GM19023 (cell line): Measurements from ENCODE around the gene GATAD2B.
"Not testable (repeated sequence)": the region's sequence is repeated elsewhere in the genome, so short reads cannot be mapped to it uniquely, and the experiment has no call there.

Experiments used
- ATAC-seq: cut with Tn5 transposase; IDR thresholded peaks from one replicate; pipeline ENCODE4 v1.9.1; 2021; ENCODE audit warnings: mild to moderate bottlenecking, moderate library complexity; ENCODE audit not compliant: unreplicated experiment

Gene GATAD2B

DNA sequence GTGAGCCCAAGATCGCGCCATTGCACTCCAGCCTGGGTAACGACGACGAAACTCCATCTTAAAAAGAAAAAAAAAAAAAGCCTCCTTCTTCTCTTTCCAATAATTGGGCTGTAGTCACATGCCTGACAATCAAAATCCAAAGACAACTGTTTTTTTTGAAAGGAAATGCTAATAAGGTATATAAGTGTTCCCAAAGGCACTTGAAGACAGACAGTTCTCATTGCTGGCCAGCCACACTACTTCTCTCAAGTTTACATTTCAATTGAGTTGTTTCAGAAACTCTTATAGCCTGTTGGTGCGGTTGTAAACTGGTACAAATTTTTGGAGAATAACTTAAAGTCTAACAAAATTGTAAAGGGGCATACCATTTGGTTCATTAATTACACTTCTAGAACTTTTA, 23.3 kb downstream of the GATAD2B start:
- ATAC-seq = no peak

DNA sequence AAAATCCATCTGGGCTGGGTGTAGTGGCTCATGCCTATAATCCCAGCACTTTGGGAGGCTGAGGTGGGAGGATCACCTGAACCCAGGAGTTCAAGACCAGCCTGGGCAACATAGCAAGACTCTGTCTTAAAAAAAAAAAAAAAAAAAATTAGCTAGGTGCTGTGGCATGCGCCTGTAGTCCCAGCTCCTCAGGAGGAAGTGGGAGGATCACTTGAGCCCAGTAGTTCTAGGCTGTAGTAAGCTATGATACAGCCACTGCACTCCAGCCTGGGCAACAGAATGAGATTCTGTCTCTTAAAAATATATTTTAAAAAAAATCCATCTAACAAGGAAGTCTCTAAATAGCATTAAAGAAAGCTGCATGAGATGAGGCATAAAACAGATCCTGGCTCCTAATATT, 26.9 kb downstream of the GATAD2B start:
- ATAC-seq = not testable (repeated sequence)

DNA sequence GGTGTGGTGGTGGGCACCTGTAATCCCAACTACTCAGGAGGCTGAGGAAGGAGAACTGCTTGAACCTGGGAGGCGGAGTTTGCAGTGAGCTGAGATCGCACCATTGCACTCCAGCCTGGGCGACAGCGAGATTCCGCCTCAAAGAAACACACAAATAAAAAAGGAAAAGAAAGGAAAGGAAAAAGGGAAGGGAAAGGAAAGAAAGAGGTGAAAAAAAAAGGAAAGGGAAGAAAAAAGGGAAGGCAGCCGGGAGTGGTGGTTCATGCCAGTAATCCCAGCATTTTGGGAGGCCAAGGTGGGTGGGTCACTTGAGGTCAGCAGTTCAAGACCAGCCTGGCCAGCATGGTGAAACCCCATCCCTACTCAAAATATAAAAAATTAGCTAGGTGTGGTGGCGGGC, 31.7 kb downstream of the GATAD2B start:
- ATAC-seq = not testable (repeated sequence)

DNA sequence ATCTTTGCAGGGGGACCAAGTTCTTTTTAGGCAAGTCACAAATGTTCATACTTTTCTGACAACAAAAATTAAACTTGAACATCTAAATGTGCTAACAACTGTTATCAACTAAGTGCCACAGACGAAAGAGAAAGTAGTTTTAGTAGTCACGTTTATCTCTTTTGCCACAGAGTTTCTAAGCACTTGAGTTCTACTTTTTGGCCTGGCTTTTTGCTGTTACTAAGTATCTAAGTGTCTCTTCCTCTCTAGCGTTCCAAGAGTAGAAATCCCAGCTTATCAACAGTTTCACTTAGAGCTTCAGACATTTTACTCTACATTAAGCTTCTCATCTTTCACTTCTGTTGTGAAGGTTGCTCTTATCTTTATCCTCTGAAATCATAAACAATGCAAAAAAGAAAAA, 34.2 kb downstream of the GATAD2B start:
- no peak for ATAC-seq

DNA sequence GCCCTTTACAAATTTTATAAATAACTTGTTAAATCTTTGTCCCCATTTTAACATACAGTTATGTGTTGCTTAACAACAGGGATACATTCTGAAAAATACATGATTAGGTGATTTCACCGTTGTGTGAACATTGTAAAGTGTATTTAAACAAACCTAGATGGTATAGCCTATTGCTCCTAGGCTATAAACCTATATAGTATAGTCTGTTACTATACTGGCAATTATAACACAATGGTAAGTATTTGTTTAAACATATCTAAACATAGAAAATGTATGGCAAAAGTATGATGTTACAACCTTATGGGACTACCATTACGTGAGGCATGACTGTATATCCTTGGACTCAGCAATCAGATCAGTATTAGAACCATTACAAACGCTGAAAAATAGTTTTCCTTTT, 36.6 kb downstream of the GATAD2B start:
- no peak for ATAC-seq

DNA sequence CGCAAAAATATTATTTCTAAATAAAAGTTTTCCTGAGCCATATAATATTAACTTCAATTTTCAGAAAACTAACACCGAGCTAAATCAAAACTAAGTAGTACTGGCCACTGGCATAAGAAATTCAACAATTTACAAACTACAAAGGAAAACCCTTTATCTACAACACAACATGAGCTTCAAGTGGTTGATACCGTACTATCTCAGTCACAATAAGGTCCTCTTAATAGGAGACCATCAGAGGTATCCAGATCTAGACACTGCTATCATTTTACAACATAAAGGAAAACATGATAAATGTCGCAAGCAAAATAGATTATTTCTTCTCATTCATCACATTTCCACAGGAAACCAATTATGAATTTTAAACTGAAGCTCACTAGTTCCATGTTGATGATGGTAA, 39.5 kb downstream of the GATAD2B start:
- ATAC-seq = no peak

DNA sequence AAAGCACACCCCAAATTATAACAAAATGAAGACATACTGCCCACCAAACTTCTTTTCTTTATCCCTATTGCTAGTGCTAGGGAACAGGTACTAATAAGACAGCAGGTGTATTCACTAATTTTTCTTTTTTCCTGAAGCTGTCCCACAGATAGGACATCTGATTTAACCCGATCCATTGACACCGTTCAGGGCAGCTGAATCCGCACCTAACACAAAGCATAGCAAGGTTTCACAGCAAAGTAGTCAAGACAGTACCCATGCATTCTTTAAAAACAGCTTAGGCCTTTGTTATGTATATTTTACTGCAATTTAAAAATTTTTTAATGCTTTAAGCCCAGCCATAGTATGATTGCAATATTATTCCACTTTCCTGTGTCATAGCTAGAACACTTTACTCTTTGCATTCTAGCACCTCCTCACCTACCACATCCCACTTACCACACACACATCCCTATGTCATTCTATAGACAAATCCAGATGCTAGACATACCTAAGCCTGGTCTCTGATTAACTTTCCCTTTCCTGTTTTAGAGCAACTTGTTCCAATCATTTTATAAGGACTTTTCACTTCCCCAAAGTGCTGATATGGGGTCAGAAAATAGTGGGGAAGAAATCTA, 40.4 kb downstream of the GATAD2B start:
- ATAC-seq = no peak

DNA sequence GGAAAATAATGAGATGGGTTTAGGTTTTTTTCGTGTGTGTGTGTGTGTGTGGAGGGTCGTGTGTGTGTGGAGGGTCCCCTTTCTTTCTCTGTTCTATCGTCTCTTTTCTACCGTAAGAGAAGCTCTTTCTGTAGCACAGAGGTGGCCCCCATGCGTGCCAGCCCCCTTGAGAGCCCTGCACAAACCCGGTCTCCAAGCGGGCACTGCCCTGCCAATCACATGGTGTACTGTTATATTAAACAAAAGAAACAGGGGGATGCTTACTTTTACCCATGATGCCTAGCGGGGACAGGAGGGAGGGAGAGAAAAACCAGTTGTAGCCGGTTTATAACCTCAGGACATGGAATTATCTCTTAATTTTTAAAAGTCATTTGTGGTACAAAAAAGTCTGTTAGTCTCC, 41.0 kb downstream of the GATAD2B start:
- no peak for ATAC-seq

DNA sequence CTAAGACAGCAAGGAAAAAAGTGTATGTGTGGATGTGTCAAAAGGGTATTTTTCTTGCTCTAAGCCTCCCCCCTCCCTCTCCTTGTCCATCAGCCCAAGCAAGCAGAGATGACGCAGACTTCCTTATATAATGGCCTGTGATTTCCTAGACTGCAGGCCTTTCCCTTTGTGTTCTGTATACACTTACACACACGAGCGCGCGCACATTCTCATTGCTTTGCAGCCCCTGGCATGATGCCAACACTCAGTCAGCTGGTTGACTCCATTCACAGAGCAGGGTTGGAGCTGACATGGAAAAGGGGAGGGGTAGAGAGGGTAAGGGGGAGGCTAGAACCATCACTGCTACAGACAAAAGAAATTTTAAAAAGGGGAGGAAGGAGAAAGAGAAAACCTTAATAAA, 41.8 kb downstream of the GATAD2B start:
- no peak for ATAC-seq

DNA sequence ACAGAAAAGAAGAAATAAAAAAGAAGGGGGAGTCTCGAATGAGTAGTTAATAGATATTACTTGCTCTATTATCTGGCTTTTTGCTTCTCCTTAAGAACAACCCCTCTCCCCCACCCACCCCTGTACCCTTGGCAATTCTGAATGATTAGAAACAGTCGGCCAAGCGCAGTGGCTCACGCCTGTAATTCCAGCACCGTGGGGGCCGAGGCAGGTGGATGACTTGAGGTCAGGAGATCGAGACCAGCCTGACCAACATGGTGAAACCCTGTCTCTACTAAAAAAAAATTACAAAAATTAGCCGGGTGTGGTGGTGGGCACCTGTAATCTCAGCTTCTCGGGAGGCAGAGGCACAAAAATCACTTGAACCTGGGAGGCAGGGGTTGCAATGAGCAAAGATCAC, 42.7 kb downstream of the GATAD2B start:
- no peak for ATAC-seq

DNA sequence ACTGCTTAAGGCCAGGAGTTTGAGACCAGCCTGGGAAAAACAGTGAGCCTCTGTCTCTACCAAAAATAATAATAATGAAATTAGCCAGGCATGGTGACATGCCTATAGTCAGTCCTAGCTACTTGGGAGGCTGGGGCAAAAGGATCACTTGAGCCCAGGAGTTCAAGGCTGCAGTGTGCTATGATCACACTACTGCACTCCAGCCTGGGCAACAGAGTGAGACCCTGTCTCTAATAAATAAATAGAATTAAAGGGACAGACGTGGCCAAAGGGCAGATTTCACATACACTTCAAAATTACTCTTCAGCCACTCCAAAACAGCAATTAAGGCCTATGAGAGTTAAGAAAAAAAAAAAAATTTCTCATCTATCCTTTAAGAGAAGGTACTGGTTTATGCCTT, 45.7 kb downstream of the GATAD2B start:
- ATAC-seq = no peak

DNA sequence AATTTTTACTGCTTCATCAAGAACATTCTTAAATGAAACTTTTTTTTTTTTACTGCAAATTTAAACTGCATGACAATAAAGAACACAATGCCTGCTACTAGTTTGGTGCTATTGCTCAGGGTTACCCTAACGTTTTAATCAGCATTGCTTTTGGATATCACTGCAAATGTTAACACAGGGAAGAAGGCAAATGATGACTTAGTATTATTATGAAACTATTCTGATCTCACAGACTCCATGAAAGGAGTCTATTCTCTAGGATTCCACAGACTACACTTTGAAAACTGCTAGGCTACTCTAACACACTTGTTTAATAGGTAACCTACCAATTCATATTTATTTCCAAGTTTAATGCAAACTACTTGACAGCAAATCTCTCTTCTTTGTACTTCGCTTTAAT, 49.8 kb downstream of the GATAD2B start:
- no peak for ATAC-seq

DNA sequence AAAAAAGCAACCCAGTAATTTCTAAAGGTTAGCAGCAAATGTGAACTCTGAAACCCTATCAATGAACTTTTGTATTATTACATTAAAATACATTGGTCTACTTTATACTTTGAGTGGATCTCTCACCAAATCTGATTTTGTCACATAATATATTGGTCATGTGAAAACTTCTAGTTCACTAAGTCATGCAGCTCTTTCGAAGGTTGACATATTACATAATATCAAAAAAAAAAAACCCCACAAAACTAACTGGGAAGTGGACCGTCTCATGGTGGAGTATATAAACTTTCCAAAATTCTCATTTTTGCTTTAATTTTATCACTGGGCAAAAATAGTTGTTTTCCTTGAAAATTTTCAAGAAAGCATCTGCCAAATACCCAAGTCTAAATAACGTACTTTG, 50.4 kb downstream of the GATAD2B start:
- ATAC-seq = no peak

DNA sequence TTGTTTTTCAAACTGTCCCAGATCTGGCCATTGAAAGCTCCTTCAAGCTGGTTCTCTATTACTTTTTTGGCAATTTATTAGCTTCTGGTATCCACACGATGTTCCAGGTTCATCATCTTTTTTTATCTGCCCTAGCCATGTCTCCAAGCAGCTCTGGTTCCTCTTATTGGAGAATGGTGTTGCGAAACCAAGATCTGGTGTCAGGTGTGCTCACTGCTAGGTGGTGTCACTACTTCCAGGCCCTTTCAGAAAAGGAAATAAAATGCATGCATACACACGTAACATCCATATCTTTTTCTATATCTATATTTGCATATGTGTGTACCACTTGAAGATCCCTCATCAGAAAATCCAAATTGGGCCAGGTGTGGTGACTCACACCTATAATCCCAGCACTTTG, 53.3 kb downstream of the GATAD2B start:
- ATAC-seq = no peak

DNA sequence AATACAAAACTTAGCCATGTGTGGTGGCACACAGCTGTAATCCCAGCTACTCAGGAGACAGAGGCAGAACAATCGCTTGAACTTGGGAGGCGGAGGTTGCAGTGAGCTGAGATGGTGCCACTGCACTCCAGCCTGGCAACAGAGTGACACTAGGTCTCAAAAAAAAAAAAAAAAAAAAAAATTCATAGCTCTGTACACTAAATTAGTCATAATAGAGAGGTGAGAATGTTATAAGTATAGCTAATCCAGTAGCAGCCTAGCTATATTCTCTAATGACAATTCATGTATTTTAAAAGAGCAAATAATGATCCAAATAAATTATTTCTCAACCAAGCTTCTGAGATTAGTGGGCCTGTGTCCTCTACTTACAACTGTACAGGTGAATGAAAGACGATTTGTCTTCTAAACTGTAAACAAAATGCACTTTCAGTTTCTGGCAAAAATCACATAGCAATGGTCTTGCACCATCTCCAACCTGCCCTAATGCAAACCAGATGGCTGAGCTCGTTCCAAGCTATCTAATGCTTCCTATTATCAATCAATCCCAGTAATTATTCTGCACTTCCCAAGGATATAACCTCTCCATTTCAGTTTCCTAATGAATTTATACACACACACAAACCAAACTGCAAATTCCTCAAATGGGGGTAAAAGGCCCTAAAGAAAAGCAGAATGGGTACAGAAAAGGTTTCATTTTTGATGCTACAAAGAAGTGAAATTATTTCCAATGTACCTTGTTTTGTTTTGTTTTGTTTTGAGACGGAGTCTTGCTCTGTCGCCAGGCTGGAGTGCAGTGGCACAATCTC, 56.5 kb downstream of the GATAD2B start:
- ATAC-seq = no peak

DNA sequence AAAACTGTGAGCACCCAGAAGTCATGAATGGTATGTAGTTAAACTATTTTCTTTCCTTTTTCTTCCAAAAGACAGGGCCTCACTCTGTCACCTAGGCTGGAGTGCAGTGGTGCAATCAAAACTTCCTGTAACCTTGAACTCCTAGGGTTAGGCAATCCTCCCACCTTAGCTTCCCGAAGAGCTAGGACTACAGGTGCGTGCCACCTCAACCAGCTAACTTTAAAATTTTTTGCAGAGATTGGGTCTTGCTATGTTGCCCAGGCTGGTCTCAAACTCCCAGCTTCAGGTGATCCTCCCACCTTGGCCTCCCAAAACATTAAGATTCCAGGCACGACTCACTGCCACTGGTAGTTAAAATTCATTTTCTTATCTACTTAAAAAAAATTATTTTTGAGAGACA, 62.5 kb downstream of the GATAD2B start:
- ATAC-seq = no peak

DNA sequence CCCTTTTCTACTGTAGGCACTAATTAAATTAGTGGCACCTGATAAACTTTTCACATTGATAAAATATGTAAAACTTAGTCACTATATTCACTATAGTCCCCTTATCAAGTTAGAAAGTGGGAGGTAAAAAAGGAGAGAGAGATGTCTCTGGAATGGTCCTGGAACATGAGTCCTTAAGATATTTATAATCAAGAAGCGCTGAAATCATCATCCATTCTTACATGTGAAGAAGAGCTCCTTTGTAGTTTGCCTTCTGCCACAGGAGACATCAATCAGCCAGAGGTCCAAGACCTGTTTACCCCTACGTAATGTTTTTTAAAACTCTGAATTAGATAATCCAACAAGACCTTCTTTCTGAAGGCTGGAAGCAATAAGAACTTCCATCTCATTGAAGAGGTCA, 65.3 kb downstream of the GATAD2B start:
- no peak for ATAC-seq

DNA sequence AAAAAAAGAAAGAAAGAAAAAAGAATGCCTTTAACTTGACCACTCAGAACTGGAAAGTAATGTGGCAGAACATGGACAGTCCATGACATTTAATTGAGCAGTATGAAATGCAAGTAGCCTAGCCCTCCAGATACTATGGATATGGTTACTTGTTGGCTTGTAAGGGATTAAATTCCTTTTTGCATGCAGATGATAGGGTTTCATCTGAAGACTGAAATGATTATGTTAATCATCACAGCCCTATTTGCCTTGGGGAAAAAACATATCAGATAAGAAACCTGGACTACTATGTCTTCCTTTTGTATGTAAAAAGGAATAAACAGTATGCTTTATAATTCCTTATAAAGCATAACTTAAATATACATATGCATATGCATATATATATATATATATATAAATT, 66.0 kb downstream of the GATAD2B start:
- no peak for ATAC-seq

DNA sequence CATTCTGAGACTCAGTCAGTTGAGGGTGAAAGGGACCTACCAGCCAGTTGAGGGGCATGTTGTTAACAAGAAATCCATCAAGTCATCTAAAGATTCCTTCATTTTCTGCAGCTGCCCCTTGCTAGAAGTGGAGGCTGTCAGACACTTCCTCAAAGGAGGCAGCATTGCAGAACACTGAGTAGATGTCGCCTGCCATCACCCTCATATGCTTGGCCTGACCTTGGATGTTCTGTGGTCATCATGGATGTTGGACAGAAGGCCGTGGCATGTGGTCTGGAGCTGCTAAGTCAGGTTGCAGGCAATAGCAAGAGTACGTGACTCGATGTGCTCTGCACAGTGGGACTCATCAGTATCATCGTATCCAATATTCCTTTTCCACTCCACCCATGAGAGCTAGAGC, 70.6 kb downstream of the GATAD2B start:
- no peak for ATAC-seq

DNA sequence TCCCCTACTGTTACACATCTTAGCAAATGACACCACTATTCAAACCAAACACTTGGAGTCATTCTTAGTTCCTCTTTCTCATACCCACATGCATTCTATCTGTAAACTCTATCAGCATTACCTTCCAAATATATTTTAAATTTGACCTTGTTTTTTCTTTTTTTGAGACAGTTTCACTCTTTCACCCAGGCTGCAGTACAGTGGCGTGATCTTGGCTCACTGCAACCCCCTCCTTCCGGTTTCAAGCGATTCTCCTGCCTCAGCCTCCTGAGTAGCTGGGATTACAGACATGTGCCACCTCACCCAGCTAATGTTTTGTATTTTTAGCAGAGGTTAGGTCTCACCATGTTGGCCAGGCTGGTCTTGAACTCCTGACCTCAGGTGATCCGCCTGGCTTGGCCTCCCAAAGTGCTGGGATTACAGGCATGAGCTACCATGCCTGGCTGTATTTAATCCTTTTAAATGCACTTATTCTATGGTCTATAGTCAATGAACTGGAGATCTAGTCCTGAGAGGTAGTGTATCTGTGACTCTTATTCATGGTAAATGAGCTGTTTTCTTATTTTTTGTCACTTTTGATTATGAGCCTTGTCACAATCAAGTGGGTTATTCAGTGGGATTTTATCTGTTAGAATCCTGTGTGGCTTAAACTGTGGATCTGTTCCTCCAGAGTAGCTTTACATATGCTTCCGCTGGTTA, 73.1 kb downstream of the GATAD2B start:
- no peak for ATAC-seq

DNA sequence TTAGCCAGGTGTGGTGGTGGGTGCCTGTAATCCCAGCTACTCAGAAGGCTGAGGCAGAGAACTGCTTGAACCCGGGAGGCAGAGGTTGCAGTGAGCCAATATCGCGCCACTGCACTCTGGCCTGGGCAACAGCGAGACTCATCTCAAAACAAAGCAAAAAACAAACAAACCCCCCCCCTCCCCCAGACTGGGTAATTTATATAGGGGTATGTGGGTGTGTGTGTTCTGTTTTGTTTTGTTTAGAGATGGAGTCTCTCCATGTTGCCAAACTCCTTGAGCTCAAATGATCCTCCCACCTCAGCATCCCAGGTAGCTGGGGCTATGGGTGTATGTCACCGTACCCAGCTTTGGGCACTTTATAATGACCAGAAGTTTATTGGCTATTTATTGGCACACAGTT, 74.0 kb downstream of the GATAD2B start:
- ATAC-seq = no peak

DNA sequence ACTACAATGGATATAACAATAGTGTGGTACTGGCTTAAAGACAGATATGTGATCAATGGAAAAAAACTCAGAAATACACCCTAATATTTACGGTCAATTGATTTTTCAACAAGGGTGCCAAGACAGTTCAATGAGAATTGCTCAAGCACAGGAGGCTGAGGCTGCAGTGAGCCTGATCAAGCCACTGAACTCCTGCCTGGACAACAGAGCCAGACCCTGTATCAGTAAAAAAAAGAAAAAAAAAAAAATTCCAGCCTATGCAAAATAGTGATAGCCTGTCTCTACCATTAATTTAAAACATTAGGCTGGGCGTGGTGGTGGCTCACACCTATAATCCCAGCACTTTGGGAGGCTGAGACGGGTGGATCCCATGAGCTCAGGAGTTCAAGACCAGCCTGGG, 77.6 kb downstream of the GATAD2B start:
- ATAC-seq = no peak
